GM19193 (cell line): ENCODE data around the gene WDR82.
A peak's percentile ranks its signal among the peaks of the same experiment; 100 is the strongest.

ENCODE experiments used
- POLR2A ChIP-seq: IDR thresholded peaks from 4 replicates; pipeline ENCODE4 v1.6.1; 2011; ENCODE audit not compliant: insufficient read depth, insufficient read length; ENCODE audit errors: extremely low read depth

The WDR82 gene

GRCh38 chr3:52240059-52240885 is 38.2 kb downstream of the WDR82 start:
- no peak for TF ChIP-seq POLR2A

- peak; percentile 89 for TF ChIP-seq POLR2A
Measured at GRCh38 chr3:52238761-52239701, 39.4 kb downstream of the WDR82 start, which contains the start of gene TWF2. Gene TWF2 (minus strand): TSS chr3:52239158. CDS start chr3:52239016, 142 bp downstream.

- no peak for TF ChIP-seq POLR2A
Measured at GRCh38 chr3:52238193-52238760, 40.2 kb downstream of the WDR82 start.

GRCh38 chr3:52237657-52238172 is 40.7 kb downstream of the WDR82 start:
- TF ChIP-seq POLR2A: no peak

- TF ChIP-seq POLR2A: no peak
Measured at GRCh38 chr3:52237006-52237656, 41.3 kb downstream of the WDR82 start.

- TF ChIP-seq POLR2A: no peak
Measured at GRCh38 chr3:52236424-52236886, 42.0 kb downstream of the WDR82 start.

- no peak for TF ChIP-seq POLR2A
Measured at GRCh38 chr3:52234516-52235447, 43.7 kb downstream of the WDR82 start.

- no peak for TF ChIP-seq POLR2A
Measured at GRCh38 chr3:52233968-52234367, 44.5 kb downstream of the WDR82 start.

GRCh38 chr3:52233108-52233591 is 45.3 kb downstream of the WDR82 start:
- TF ChIP-seq POLR2A: no peak

GRCh38 chr3:52232279-52233107 is 46.0 kb downstream of the WDR82 start:
- no peak for TF ChIP-seq POLR2A

- TF ChIP-seq POLR2A: no peak
Measured at GRCh38 chr3:52231502-52232278, 46.8 kb downstream of the WDR82 start.
